ENCODE measurements around the gene MS4A15.

MS4A15 gene

GRCh38 chr11:60719391-60719790 is 37.3 kb upstream of the MS4A15 start:
- Histone ChIP-seq H3K4me3 (ENCODE audit: insufficient read length, low read depth) (no peak overlapping the region), H3K9me3 (ENCODE audit: insufficient read depth, low read length) (peaks cover 21% of the 10 kb centered on the region), H3K9ac (ENCODE audit: insufficient read length, low read depth) (no peak overlapping the region), H3K4me1 (ENCODE audit: insufficient read depth, insufficient read length) (no peaks in the 10 kb centered on the region), H3K36me3 (ENCODE audit: insufficient read depth, insufficient read length, low read length) (no peaks in the 10 kb centered on the region), H3K27me3 (ENCODE audit: insufficient read depth, insufficient read length) (no peaks in the 10 kb centered on the region)
- no peak for DNase-seq (ENCODE audit: low read depth, low spot score)
- TF ChIP-seq YY1 (IDR thresholded peaks at IDR 0.05; ENCODE audit: insufficient read depth, insufficient read length) (no peak), SUZ12 (IDR thresholded peaks at IDR 0.05; ENCODE audit: extremely low read depth, insufficient read depth, insufficient read length) (no peak), ZNF274 (IDR thresholded peaks at IDR 0.05; ENCODE audit: low read depth, low read length) (no peak)

GRCh38 chr11:60720460-60720859 is 36.2 kb upstream of the MS4A15 start:
- Histone ChIP-seq H3K9ac (ENCODE audit: insufficient read length, low read depth) (no peak overlapping the region), H3K4me3 (ENCODE audit: insufficient read length, low read depth) (no peak overlapping the region), H3K27me3 (ENCODE audit: insufficient read depth, insufficient read length) (no peaks in the 10 kb centered on the region), H3K36me3 (ENCODE audit: insufficient read depth, insufficient read length, low read length) (no peaks in the 10 kb centered on the region), H3K4me1 (ENCODE audit: insufficient read depth, insufficient read length) (no peaks in the 10 kb centered on the region), H3K9me3 (ENCODE audit: insufficient read depth, low read length) (peaks cover 21% of the 10 kb centered on the region)
- TF ChIP-seq SUZ12 (IDR thresholded peaks at IDR 0.05; ENCODE audit: extremely low read depth, insufficient read depth, insufficient read length) (no peak), YY1 (IDR thresholded peaks at IDR 0.05; ENCODE audit: insufficient read depth, insufficient read length) (no peak), ZNF274 (IDR thresholded peaks at IDR 0.05; ENCODE audit: low read depth, low read length) (no peak)
- no peak for DNase-seq (ENCODE audit: low read depth, low spot score)

- no peaks in the 10 kb centered on the region for H3K27me3 ChIP-seq (ENCODE audit: insufficient read depth, insufficient read length)
- no peak within 1 kb of the TSS for H3K4me3 ChIP-seq (ENCODE audit: insufficient read length, low read depth)
- no peak for DNase-seq (ENCODE audit: low read depth, low spot score)
- TF ChIP-seq ZNF274 (IDR thresholded peaks at IDR 0.05; ENCODE audit: low read depth, low read length) = no peak
- no peak for TF ChIP-seq SUZ12 (IDR thresholded peaks at IDR 0.05; ENCODE audit: extremely low read depth, insufficient read depth, insufficient read length)
- peaks cover 1% of the 10 kb centered on the region; the same call in 1 of the 2 replicates for H3K9me3 ChIP-seq (ENCODE audit: insufficient read depth, low read length)
- no peaks in the 10 kb centered on the region for H3K36me3 ChIP-seq (ENCODE audit: insufficient read depth, insufficient read length, low read length)
- H3K9ac ChIP-seq (ENCODE audit: insufficient read length, low read depth) = no peak within 1 kb of the TSS
- no peaks in the 10 kb centered on the region for H3K4me1 ChIP-seq (ENCODE audit: insufficient read depth, insufficient read length)
Measured at GRCh38 chr11:60724420-60724819, 32.2 kb upstream of the MS4A15 start, which contains the start of gene MS4A18. Gene MS4A18, plus strand, starts transcription at chr11:60724720.

GRCh38 chr11:60725592-60725991 is 31.1 kb upstream of the MS4A15 start:
- no peak overlapping the region for H3K4me3 ChIP-seq (ENCODE audit: insufficient read length, low read depth)
- TF ChIP-seq YY1 (IDR thresholded peaks at IDR 0.05; ENCODE audit: insufficient read depth, insufficient read length) (no peak), ZNF274 (IDR thresholded peaks at IDR 0.05; ENCODE audit: low read depth, low read length) (no peak), SUZ12 (IDR thresholded peaks at IDR 0.05; ENCODE audit: extremely low read depth, insufficient read depth, insufficient read length) (no peak)
- no peaks in the 10 kb centered on the region for H3K36me3 ChIP-seq (ENCODE audit: insufficient read depth, insufficient read length, low read length)
- no peaks in the 10 kb centered on the region for H3K9me3 ChIP-seq (ENCODE audit: insufficient read depth, low read length)
- no peaks in the 10 kb centered on the region for H3K27me3 ChIP-seq (ENCODE audit: insufficient read depth, insufficient read length)
- no peak overlapping the region for H3K9ac ChIP-seq (ENCODE audit: insufficient read length, low read depth)
- no peak for DNase-seq (ENCODE audit: low read depth, low spot score)
- no peaks in the 10 kb centered on the region for H3K4me1 ChIP-seq (ENCODE audit: insufficient read depth, insufficient read length)

- no peak overlapping the region for H3K9ac ChIP-seq (ENCODE audit: insufficient read length, low read depth)
- H3K4me1 ChIP-seq (ENCODE audit: insufficient read depth, insufficient read length) = no peaks in the 10 kb centered on the region
- TF ChIP-seq SUZ12 (IDR thresholded peaks at IDR 0.05; ENCODE audit: extremely low read depth, insufficient read depth, insufficient read length) = no peak
- TF ChIP-seq ZNF274 (IDR thresholded peaks at IDR 0.05; ENCODE audit: low read depth, low read length) = no peak
- TF ChIP-seq YY1 (IDR thresholded peaks at IDR 0.05; ENCODE audit: insufficient read depth, insufficient read length) = no peak
- no peaks in the 10 kb centered on the region for H3K27me3 ChIP-seq (ENCODE audit: insufficient read depth, insufficient read length)
- no peaks in the 10 kb centered on the region for H3K36me3 ChIP-seq (ENCODE audit: insufficient read depth, insufficient read length, low read length)
- H3K4me3 ChIP-seq (ENCODE audit: insufficient read length, low read depth) = no peak overlapping the region
- H3K9me3 ChIP-seq (ENCODE audit: insufficient read depth, low read length) = no peaks in the 10 kb centered on the region
- DNase-seq (ENCODE audit: low read depth, low spot score) = no peak
Measured at GRCh38 chr11:60731586-60731985, 25.1 kb upstream of the MS4A15 start.

- no peak for DNase-seq (ENCODE audit: low read depth, low spot score)
- Histone ChIP-seq H3K36me3 (ENCODE audit: insufficient read depth, insufficient read length, low read length) (no peaks in the 10 kb centered on the region), H3K4me1 (ENCODE audit: insufficient read depth, insufficient read length) (no peaks in the 10 kb centered on the region), H3K27me3 (ENCODE audit: insufficient read depth, insufficient read length) (no peaks in the 10 kb centered on the region), H3K9me3 (ENCODE audit: insufficient read depth, low read length) (no peaks in the 10 kb centered on the region), H3K9ac (ENCODE audit: insufficient read length, low read depth) (no peak overlapping the region), H3K4me3 (ENCODE audit: insufficient read length, low read depth) (no peak overlapping the region)
- TF ChIP-seq YY1 (IDR thresholded peaks at IDR 0.05; ENCODE audit: insufficient read depth, insufficient read length) = no peak
- TF ChIP-seq ZNF274 (IDR thresholded peaks at IDR 0.05; ENCODE audit: low read depth, low read length) = no peak
- TF ChIP-seq SUZ12 (IDR thresholded peaks at IDR 0.05; ENCODE audit: extremely low read depth, insufficient read depth, insufficient read length) = no peak
Measured at GRCh38 chr11:60734279-60734678, 22.4 kb upstream of the MS4A15 start.

- TF ChIP-seq SUZ12 (IDR thresholded peaks at IDR 0.05; ENCODE audit: extremely low read depth, insufficient read depth, insufficient read length) = no peak
- TF ChIP-seq ZNF274 (IDR thresholded peaks at IDR 0.05; ENCODE audit: low read depth, low read length) = no peak
- no peak for TF ChIP-seq YY1 (IDR thresholded peaks at IDR 0.05; ENCODE audit: insufficient read depth, insufficient read length)
- H3K36me3 ChIP-seq (ENCODE audit: insufficient read depth, insufficient read length, low read length) = no peaks in the 10 kb centered on the region
- DNase-seq (ENCODE audit: low read depth, low spot score) = no peak
- no peaks in the 10 kb centered on the region for H3K4me1 ChIP-seq (ENCODE audit: insufficient read depth, insufficient read length)
- H3K4me3 ChIP-seq (ENCODE audit: insufficient read length, low read depth) = no peak overlapping the region
- H3K9me3 ChIP-seq (ENCODE audit: insufficient read depth, low read length) = 0 out of 2 replicates have a peak, but pooled peaks cover 5% of the 10 kb centered on the region
- no peak overlapping the region for H3K9ac ChIP-seq (ENCODE audit: insufficient read length, low read depth)
- H3K27me3 ChIP-seq (ENCODE audit: insufficient read depth, insufficient read length) = no peaks in the 10 kb centered on the region
Measured at GRCh38 chr11:60739114-60739513, 17.6 kb upstream of the MS4A15 start.
